HCT116 (cell line): Measurements from ENCODE around the gene ANO6.

ENCODE experiments used
- ATF3 ChIP-seq: IDR thresholded peaks from 2 replicates; pipeline ENCODE4 v1.6.1; 2012
- CTCF ChIP-seq, 3 experiments: fragments of 200-600 bp in 1 of 3; sonication (generic) in 1 of 3; IDR thresholded peaks in 2 of 3; conservative IDR thresholded peaks in 1 of 3; 2 replicates each; pipeline ENCODE4 v1.5.1; 2012 to 2017; ENCODE audit warnings: low read depth in 2 of 3, low read length in 2 of 3, antibody characterized with exemption in 1 of 3, borderline replicate concordance in 1 of 3, control low read depth in 1 of 3, mild to moderate bottlenecking in 1 of 3, mixed read lengths in 1 of 3, mixed run types in 1 of 3, moderate library complexity in 1 of 3; ENCODE audit not compliant: insufficient read depth in 1 of 3
- EGR1 ChIP-seq: IDR thresholded peaks from 2 replicates; pipeline ENCODE4 v1.6.1; 2012; ENCODE audit warnings: low read depth
- ELF1 ChIP-seq: IDR thresholded peaks from 2 replicates; pipeline ENCODE4 v1.6.1; 2012; ENCODE audit warnings: low read depth, borderline replicate concordance
- EZH2 ChIP-seq: fragments of 200-600 bp; sonication (generic); IDR thresholded peaks from 2 replicates; pipeline ENCODE4 v1.6.1; 2017; ENCODE audit warnings: antibody characterized with exemption, mixed run types
- EZH2phosphoT487 ChIP-seq: fragments of 200-600 bp; IDR thresholded peaks from 2 replicates; pipeline ENCODE4 v1.6.1; 2018; ENCODE audit warnings: antibody characterized with exemption, borderline replicate concordance
- FOSL1 ChIP-seq: IDR thresholded peaks from 2 replicates; pipeline ENCODE4 v1.6.1; 2012; ENCODE audit warnings: low read depth
- JUND ChIP-seq: IDR thresholded peaks from 2 replicates; pipeline ENCODE4 v1.6.1; 2012
- MAX ChIP-seq: IDR thresholded peaks from 2 replicates; pipeline ENCODE4 v1.6.1; 2012
- POLR2A ChIP-seq: IDR thresholded peaks from 2 replicates; pipeline ENCODE4 v1.7.0; 2011; ENCODE audit warnings: borderline replicate concordance; ENCODE audit not compliant: insufficient read depth, insufficient read length; ENCODE audit errors: extremely low read depth
- POLR2AphosphoS5 ChIP-seq: IDR thresholded peaks from 2 replicates; pipeline ENCODE4 v1.6.1; 2011; ENCODE audit warnings: mild to moderate bottlenecking, low read depth, low read length, moderate library complexity
- SRF ChIP-seq: IDR thresholded peaks from 2 replicates; pipeline ENCODE4 v1.6.1; 2012; ENCODE audit warnings: low read depth
- YY1 ChIP-seq: IDR thresholded peaks from 2 replicates; pipeline ENCODE4 v1.6.1; 2011; ENCODE audit warnings: low read length, low read depth, moderate library complexity, mild to moderate bottlenecking; ENCODE audit not compliant: insufficient replicate concordance; ENCODE audit errors: extremely low read depth
- ZFX ChIP-seq: fragments of 450-650 bp; IDR thresholded peaks from 2 replicates; pipeline ENCODE4 v1.6.1; 2017

GRCh38 chr12:45462506-45462905, 246.6 kb downstream of the ANO6 start:
- TF ChIP-seq CTCF (IDR thresholded peaks at IDR 0.05 in 2 of 3, conservative IDR thresholded peaks at IDR 0.05 in 1 of 3; ENCODE audit: borderline replicate concordance in 1 of 3, insufficient read depth in 1 of 3, low read depth in 2 of 3, low read length in 2 of 3) (no peak), EGR1 (no peak), EZH2phosphoT487 (no peak), POLR2A (no peak), POLR2AphosphoS5 (no peak), ATF3 (no peak), EZH2 (no peak), ELF1 (no peak), MAX (no peak), ZFX (no peak), YY1 (no peak), FOSL1 (no peak), JUND (no peak), SRF (no peak)
